Neural progenitor cell (in vitro differentiated cells): Measurements from ENCODE around the gene CTIF. TPM values are rescaled to one million over a fixed set of nuclear protein-coding genes. Genes with fewer than 3 reads are reported as not detected.

Source experiments
- DNase-seq: peaks from one replicate; pipeline ENCODE4 v3.0.0-alpha.2; 2016; ENCODE audit warnings: low spot score
- H2AFZ ChIP-seq: fragments of 200-600 bp; sonication (generic); replicated peaks from 2 replicates; pipeline ENCODE4 v1.6.1; 2016; ENCODE audit warnings: antibody characterized with exemption
- H3F3A ChIP-seq: fragments of 200-600 bp; sonication (generic); 2 replicates; pipeline ENCODE4 v1.6.1; 2016; ENCODE audit warnings: antibody characterized with exemption, low read depth
- H3K27ac ChIP-seq: fragments of 200-600 bp; sonication (generic); 2 replicates; pipeline ENCODE4 v1.5.1; 2016; ENCODE audit warnings: mild to moderate bottlenecking
- H3K27me3 ChIP-seq: fragments of 200-600 bp; sonication (generic); 2 replicates; pipeline ENCODE4 v1.6.1; 2016; ENCODE audit warnings: mild to moderate bottlenecking, moderate library complexity
- H3K36me3 ChIP-seq: fragments of 200-600 bp; sonication (generic); 2 replicates; pipeline ENCODE4 v1.5.1; 2016
- H3K4me1 ChIP-seq: fragments of 200-600 bp; sonication (generic); 2 replicates; pipeline ENCODE4 v1.6.1; 2016; ENCODE audit warnings: mixed run types
- H3K4me2 ChIP-seq: fragments of 200-600 bp; sonication (generic); 2 replicates; pipeline ENCODE4 v1.6.1; 2016
- H3K4me3 ChIP-seq: fragments of 200-600 bp; sonication (generic); 2 replicates; pipeline ENCODE4 v1.5.1; 2016
- H3K79me2 ChIP-seq: fragments of 200-600 bp; sonication (generic); 2 replicates; pipeline ENCODE4 v1.6.1; 2016; ENCODE audit warnings: low read depth
- H3K9ac ChIP-seq: fragments of 200-600 bp; sonication (generic); 2 replicates; pipeline ENCODE4 v1.6.1; 2016
- H3K9me3 ChIP-seq: fragments of 200-600 bp; sonication (generic); 2 replicates; pipeline ENCODE4 v1.5.1; 2016; ENCODE audit warnings: low read depth
- H4K20me1 ChIP-seq: fragments of 200-600 bp; sonication (generic); 2 replicates; pipeline ENCODE4 v1.6.1; 2016; ENCODE audit warnings: low read depth
- H3K27ac Mint-ChIP-seq: 3 replicates; pipeline ENCODE4 v1.8.0; 2021; ENCODE audit warnings: mixed read lengths
- H3K27me3 Mint-ChIP-seq: 2 replicates; pipeline ENCODE4 v1.8.0; 2022; ENCODE audit warnings: low read depth, mild to moderate bottlenecking, inconsistent platforms, moderate library complexity, mixed read lengths; ENCODE audit not compliant: insufficient read depth
- H3K36me3 Mint-ChIP-seq: 3 replicates; pipeline ENCODE4 v1.8.0; 2021; ENCODE audit warnings: mixed read lengths
- H3K4me1 Mint-ChIP-seq: 3 replicates; pipeline ENCODE4 v1.8.0; 2021; ENCODE audit warnings: mixed read lengths
- H3K4me3 Mint-ChIP-seq: 3 replicates; pipeline ENCODE4 v1.8.0; 2021; ENCODE audit warnings: mild to moderate bottlenecking, moderate library complexity, mixed read lengths
- H3K9me3 Mint-ChIP-seq: 3 replicates; pipeline ENCODE4 v1.8.0; 2020; ENCODE audit warnings: mixed read lengths
- EZH2 ChIP-seq: fragments of 200-600 bp; sonication (generic); IDR thresholded peaks from 2 replicates; pipeline ENCODE4 v1.6.1; 2017; ENCODE audit warnings: antibody characterized with exemption, mild to moderate bottlenecking, moderate library complexity
- EZH2phosphoT487 ChIP-seq: fragments of 200-600 bp; sonication (generic); IDR thresholded peaks from 2 replicates; pipeline ENCODE4 v1.6.1; 2017; ENCODE audit warnings: antibody characterized with exemption
- total RNA-seq: library from RNA; depleted of rRNA; stranded (reverse); fragments of >200 nt; gene quantifications from 2 replicates; pipeline ENCODE4 v1.2.3, GENCODE V29; 2015; ENCODE audit warnings: low replicate concordance
- TF ChIP-seq, protein P1 (sequence below): fragments of 200-600 bp; sonication (generic); IDR thresholded peaks from 2 replicates; pipeline ENCODE4 v1.5.1; 2017; ENCODE audit warnings: antibody characterized with exemption, mild to moderate bottlenecking

The CTIF gene
- total RNA-seq, 1 donor from 2014 or later = 17.6 TPM

DNA sequence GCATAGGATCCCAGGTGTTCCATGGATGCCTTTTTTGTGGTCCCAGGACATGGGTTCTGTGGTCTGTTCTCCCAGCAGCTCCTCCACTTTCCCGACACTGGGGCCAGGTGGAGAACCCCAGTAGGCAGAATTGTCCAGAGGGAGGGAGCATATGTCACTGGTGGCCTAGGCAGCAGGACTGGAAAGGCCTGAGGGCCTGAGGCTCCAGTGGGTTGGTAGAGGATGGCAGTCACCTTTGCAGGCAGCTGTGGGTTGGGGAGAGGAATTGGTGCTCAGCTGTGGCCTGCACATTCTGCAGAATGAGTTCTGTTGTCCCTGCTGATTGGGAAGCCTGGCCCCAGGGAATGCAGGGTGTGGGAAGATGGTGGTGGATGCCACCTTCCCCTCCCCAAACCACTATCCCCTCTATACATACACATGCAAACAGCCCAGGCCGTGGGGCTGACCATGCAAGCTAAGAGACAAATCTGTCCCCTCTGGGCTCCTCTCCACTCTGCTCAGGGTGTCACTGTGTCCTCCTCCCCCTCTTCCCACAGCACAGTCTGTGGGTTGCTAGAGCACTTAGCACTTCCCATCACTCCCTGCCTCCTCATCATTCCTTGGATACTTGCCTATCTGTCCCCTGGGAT is 11.4 kb downstream of the CTIF start:
- H3K9me3 Mint-ChIP-seq = no peaks in the 10 kb centered on the region
- Histone ChIP-seq H3K27me3 (no peaks in the 10 kb centered on the region), H3K4me3 (no peak overlapping the region), H3K27ac (no peak overlapping the region), H3K36me3 (no peaks in the 10 kb centered on the region), H3K79me2 (peaks cover 35% of the 10 kb centered on the region), H3K9me3 (no peaks in the 10 kb centered on the region), H3K9ac (no peak overlapping the region), H4K20me1 (peaks cover 20% of the 10 kb centered on the region), H3F3A (peaks cover 16% of the 10 kb centered on the region), H3K4me2 (no peak overlapping the region), H2AFZ (no peak overlapping the region), H3K4me1 (peaks cover 26% of the 10 kb centered on the region)
- no peak overlapping the region for H3K27ac Mint-ChIP-seq
- peaks cover 31% of the 10 kb centered on the region for H3K4me1 Mint-ChIP-seq
- TF ChIP-seq EZH2 = no peak
- TF ChIP-seq, protein P1, sequence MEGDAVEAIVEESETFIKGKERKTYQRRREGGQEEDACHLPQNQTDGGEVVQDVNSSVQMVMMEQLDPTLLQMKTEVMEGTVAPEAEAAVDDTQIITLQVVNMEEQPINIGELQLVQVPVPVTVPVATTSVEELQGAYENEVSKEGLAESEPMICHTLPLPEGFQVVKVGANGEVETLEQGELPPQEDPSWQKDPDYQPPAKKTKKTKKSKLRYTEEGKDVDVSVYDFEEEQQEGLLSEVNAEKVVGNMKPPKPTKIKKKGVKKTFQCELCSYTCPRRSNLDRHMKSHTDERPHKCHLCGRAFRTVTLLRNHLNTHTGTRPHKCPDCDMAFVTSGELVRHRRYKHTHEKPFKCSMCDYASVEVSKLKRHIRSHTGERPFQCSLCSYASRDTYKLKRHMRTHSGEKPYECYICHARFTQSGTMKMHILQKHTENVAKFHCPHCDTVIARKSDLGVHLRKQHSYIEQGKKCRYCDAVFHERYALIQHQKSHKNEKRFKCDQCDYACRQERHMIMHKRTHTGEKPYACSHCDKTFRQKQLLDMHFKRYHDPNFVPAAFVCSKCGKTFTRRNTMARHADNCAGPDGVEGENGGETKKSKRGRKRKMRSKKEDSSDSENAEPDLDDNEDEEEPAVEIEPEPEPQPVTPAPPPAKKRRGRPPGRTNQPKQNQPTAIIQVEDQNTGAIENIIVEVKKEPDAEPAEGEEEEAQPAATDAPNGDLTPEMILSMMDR = no peak
- no peak for TF ChIP-seq EZH2phosphoT487
- no peak for DNase-seq
- no peaks in the 10 kb centered on the region for H3K27me3 Mint-ChIP-seq
- no peak overlapping the region for H3K4me3 Mint-ChIP-seq
- H3K36me3 Mint-ChIP-seq = peaks cover 4% of the 10 kb centered on the region

DNA sequence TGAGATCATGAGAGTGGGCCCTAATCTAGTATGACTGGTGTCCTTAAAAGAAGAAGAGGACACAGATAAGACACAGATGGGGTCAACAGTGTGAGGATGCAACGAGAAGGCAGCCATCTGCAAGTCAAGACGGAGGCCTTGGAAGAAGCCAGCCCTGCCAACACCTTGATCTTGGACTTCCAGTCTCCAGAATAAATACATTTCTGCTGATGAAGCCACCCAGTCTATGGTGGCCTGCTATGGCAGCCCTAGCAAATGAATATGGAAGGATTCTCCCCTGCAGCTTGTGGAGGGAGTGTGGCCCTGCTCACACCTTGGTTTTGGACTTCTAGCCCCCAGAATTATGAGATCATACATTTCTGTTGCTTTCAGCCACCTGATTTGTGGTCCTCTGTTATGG is 12.3 kb downstream of the CTIF start:
- H3K4me1 Mint-ChIP-seq = peaks cover 24% of the 10 kb centered on the region
- Histone ChIP-seq H4K20me1 (peaks cover 13% of the 10 kb centered on the region), H3K79me2 (peaks cover 35% of the 10 kb centered on the region), H3K4me3 (no peak overlapping the region), H3K9ac (no peak overlapping the region), H3K27ac (no peak overlapping the region), H3K36me3 (no peaks in the 10 kb centered on the region), H3K9me3 (no peaks in the 10 kb centered on the region), H2AFZ (no peak overlapping the region), H3K4me1 (peaks cover 18% of the 10 kb centered on the region), H3K4me2 (no peak overlapping the region), H3F3A (peaks cover 8% of the 10 kb centered on the region), H3K27me3 (no peaks in the 10 kb centered on the region)
- H3K27ac Mint-ChIP-seq = no peak overlapping the region
- DNase-seq = no peak
- peak overlapping the region; percentile 55 for H3K4me3 Mint-ChIP-seq
- H3K27me3 Mint-ChIP-seq = peaks cover 3% of the 10 kb centered on the region
- H3K9me3 Mint-ChIP-seq = no peaks in the 10 kb centered on the region
- no peak for TF ChIP-seq EZH2phosphoT487
- TF ChIP-seq, protein P1 = no peak
- no peak for TF ChIP-seq EZH2
- peaks cover 7% of the 10 kb centered on the region for H3K36me3 Mint-ChIP-seq

DNA sequence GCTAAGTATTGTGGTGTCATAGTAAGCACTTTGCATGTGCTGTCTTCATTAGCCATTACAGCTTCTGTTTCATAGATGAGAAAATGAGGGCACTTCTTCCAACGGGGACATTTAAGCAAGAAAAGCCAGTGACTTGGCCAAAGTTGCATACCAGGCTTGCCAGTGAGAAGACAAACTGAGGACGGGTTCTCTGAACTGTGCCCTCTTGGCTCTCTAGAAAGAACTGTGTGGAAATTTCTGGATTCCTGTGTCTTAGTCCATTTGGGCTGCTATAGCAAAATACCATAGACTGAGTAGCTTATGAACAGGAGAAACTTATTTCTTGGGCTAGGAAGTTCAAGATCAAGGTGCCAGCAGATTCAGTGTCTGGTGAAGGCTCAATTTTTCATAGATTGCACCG is 13.3 kb downstream of the CTIF start:
- H3K4me2 ChIP-seq = no peak overlapping the region
- no peak for TF ChIP-seq EZH2
- no peak for TF ChIP-seq EZH2phosphoT487
- TF ChIP-seq, protein P1 = no peak
- H3F3A ChIP-seq = no peaks in the 10 kb centered on the region
- no peak overlapping the region for H2AFZ ChIP-seq
- H3K27ac ChIP-seq = no peak overlapping the region
- no peak for DNase-seq
- Mint-ChIP-seq H3K36me3 (peaks cover 7% of the 10 kb centered on the region), H3K4me1 (peaks cover 13% of the 10 kb centered on the region), H3K9me3 (no peaks in the 10 kb centered on the region), H3K27ac (no peak overlapping the region), H3K4me3 (peak overlapping the region; percentile 16), H3K27me3 (peaks cover 3% of the 10 kb centered on the region)
- H3K27me3 ChIP-seq = no peaks in the 10 kb centered on the region
- no peak overlapping the region for H3K9ac ChIP-seq
- H4K20me1 ChIP-seq = peaks cover 7% of the 10 kb centered on the region
- no peaks in the 10 kb centered on the region for H3K9me3 ChIP-seq
- H3K4me3 ChIP-seq = no peak overlapping the region
- H3K79me2 ChIP-seq = peaks cover 27% of the 10 kb centered on the region
- H3K36me3 ChIP-seq = no peaks in the 10 kb centered on the region
- peaks cover 8% of the 10 kb centered on the region for H3K4me1 ChIP-seq
